ENCODE data around the gene PNLIP.

PNLIP gene

DNA sequence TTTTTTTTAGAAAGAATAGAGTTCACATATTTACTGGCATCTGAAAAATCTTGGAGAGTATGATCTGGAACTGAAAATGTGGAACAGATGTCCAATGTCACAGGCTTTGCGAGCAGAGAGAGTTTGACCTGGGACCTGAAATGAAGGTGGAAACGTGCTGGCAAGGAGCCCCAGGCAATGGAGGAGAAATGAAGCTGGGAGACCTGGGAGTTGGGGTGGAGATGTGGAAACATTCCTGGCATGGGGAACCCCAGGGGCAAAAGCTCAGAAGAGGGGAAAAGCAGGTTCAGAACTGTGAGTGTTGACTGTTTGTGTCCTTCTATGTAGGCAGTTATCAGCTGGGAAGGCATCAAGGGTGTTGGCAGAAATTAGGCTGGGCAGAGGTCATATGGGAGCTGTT is 67.7 kb downstream of the PNLIP start:
- in situ Hi-C loops (cut with MboI; ENCODE audit: low sequenced_read_pairs), result no loop called here

DNA sequence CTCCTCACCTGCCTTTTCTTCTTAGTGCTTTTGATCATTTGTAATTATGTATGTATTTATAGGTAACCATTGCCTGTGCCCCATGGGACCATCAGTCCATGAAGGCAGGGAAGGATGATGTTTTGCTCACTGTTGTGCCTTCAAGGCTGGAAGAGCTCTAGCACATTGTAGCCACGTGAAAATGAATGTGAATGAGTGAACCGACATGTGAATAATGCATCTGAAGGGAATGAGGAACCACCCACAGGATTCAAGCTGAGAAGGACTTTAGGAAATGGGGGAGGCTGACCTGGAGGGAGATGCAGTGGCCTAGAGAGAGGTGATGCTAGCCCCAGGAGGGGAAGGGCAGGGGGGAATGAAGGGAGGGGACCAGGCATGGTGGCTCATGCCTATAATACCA is 69.1 kb downstream of the PNLIP start:
- in situ Hi-C loops (cut with MboI; ENCODE audit: low sequenced_read_pairs), result no loop called here

DNA sequence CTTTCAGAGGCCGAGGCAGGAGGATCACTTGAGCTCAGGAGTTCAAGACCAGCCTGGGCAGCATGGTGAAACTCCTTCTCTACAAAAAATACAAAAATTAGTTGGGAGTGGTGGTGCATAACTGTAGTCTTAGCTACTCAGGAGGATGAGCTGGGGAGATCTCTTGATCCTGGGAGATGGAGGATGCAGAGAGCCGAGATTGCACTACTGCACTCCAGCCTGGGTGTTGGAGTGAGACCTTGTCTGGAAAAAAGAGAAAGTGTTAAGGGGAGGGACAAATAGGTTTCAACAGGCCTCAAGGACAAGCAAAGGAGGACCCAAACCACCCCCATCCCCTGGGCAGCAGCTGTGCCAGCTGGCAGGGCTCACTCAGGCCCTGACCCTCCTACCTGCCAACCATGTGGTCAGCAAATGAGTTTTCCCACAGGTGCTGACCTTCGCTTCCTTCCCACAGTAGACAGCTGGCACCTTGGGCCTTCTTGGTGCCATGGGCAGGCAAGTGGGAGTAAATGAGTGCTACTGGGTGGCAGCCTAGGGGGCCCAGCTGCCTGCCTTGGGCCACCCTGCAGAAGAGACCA is 69.6 kb downstream of the PNLIP start:
- in situ Hi-C loops (cut with MboI; ENCODE audit: low sequenced_read_pairs), result no loop called here

Measured in HL-60/S4 (cell line).